ENCODE measurements around the gene TFG.

TFG gene

GRCh38 chr3:100708644-100708988 is 678 bp upstream of the TFG start:
- no peak for DNase-seq

GRCh38 chr3:100709842-100710260 is 557 bp downstream of the TFG start:
- DNase-seq = no peak

- DNase-seq = peak; percentile 83 to 87
These were observed 1.1 kb downstream of the TFG start for GRCh38 chr3:100710261-100710968.

GRCh38 chr3:100715176-100715575 is 5.9 kb downstream of the TFG start:
- DNase-seq = no peak

GRCh38 chr3:100717063-100717462 is 7.8 kb downstream of the TFG start:
- no peak for DNase-seq

- DNase-seq = no peak
These were observed 8.6 kb downstream of the TFG start for GRCh38 chr3:100717637-100718487.

- no peak for DNase-seq
These were observed 9.8 kb downstream of the TFG start for GRCh38 chr3:100719136-100719535.

GRCh38 chr3:100720426-100720825 is 11.1 kb downstream of the TFG start:
- no peak for DNase-seq

GRCh38 chr3:100725935-100726513 is 16.7 kb downstream of the TFG start:
- DNase-seq = no peak

- no peak for DNase-seq
These were observed 17.4 kb downstream of the TFG start for GRCh38 chr3:100726706-100727105.

- no peak for DNase-seq
These were observed 21.2 kb downstream of the TFG start for GRCh38 chr3:100730524-100730923.

- DNase-seq = no peak
These were observed 23.1 kb downstream of the TFG start for GRCh38 chr3:100732435-100732834.

GRCh38 chr3:100737334-100737733 is 28.0 kb downstream of the TFG start:
- peak in 1 of 2 donors; percentile 5 for DNase-seq

- DNase-seq = no peak
These were observed 30.9 kb downstream of the TFG start for GRCh38 chr3:100740207-100740606.

GRCh38 chr3:100743535-100743934 is 34.2 kb downstream of the TFG start:
- no peak for DNase-seq

GRCh38 chr3:100744671-100745070 is 35.4 kb downstream of the TFG start:
- DNase-seq = no peak

- DNase-seq = no peak
These were observed 36.3 kb downstream of the TFG start for GRCh38 chr3:100745617-100746016.

- no peak for DNase-seq
These were observed 36.8 kb downstream of the TFG start for GRCh38 chr3:100746092-100746491.

- no peak for DNase-seq
These were observed 38.9 kb downstream of the TFG start for GRCh38 chr3:100748220-100748619.

GRCh38 chr3:100748967-100749366 is 39.7 kb downstream of the TFG start:
- no peak for DNase-seq

- DNase-seq = no peak
These were observed 44.6 kb downstream of the TFG start for GRCh38 chr3:100753846-100754245.

- DNase-seq = no peak
These were observed 45.5 kb downstream of the TFG start for GRCh38 chr3:100754563-100755334.

GRCh38 chr3:100756441-100756840 is 47.1 kb downstream of the TFG start:
- no peak for DNase-seq
